HEK293 (cell line): ENCODE measurements around the gene FAM120B.

Experiments
- CTCF ChIA-PET: fragments of 350-600 bp; formaldehyde crosslinking; extraction: SDS; loops from one replicate; lab custom pipeline; 2021; ENCODE audit warnings: antibody characterized with exemption; lab: Yijun Ruan, JAX
- POLR2A ChIA-PET: fragments of 300-600 bp; formaldehyde crosslinking; extraction: SDS; loops from one replicate; lab custom pipeline; 2020; ENCODE audit warnings: antibody characterized with exemption, inconsistent platforms; lab: Yijun Ruan, JAX
- H3K27ac ChIP-seq: fragments of 200-500 bp; sonication (Bioruptor generic); 2 replicates; pipeline ENCODE4 v1.5.1; 2014; ENCODE audit warnings: low read depth, low read length, control low read depth, inconsistent platforms; ENCODE audit errors: extremely low read depth
- H3K36me3 ChIP-seq, 2 experiments: fragments of 200-500 bp in 1 of 2; sonication (Bioruptor generic) in 1 of 2; 1 replicate in 1 of 2; 2 replicates in 1 of 2; pipeline ENCODE4 v1.5.1; 2014 to 2017; ENCODE audit warnings: inconsistent platforms in 2 of 2, low read length in 2 of 2; ENCODE audit not compliant: control insufficient read depth in 2 of 2, insufficient read depth in 1 of 2
- H3K4me1 ChIP-seq: fragments of 200-500 bp; sonication (Bioruptor generic); 2 replicates; pipeline ENCODE4 v1.5.1; 2014; ENCODE audit warnings: mild to moderate bottlenecking, low read length, inconsistent platforms; ENCODE audit not compliant: control insufficient read depth, insufficient read depth
- H3K4me3 ChIP-seq: 2 replicates; pipeline ENCODE4 v1.5.1; 2011; ENCODE audit warnings: low read depth, mild to moderate bottlenecking, control low read depth, low read length, moderate library complexity
- H3K9me3 ChIP-seq: fragments of 200-500 bp; sonication (Bioruptor generic); 2 replicates; pipeline ENCODE4 v1.5.1; 2014; ENCODE audit warnings: low read depth, low read length, inconsistent platforms; ENCODE audit not compliant: control insufficient read depth, insufficient read depth
- CTCF ChIP-seq: fragments of 450-650 bp; formaldehyde crosslinking; IDR thresholded peaks from 2 replicates; pipeline ENCODE4 v1.5.1; 2016; ENCODE audit warnings: missing biosample characterization, missing genetic modification characterization
- HOXA7 ChIP-seq: sonication (generic); formaldehyde crosslinking; IDR thresholded peaks from 2 replicates; pipeline ENCODE4 v1.8.1; 2022; ENCODE audit warnings: missing genetic modification reagents, borderline replicate concordance
- KLF1 ChIP-seq: fragments of 450-650 bp; formaldehyde crosslinking; IDR thresholded peaks from 2 replicates; pipeline ENCODE4 v1.5.1; 2016; ENCODE audit warnings: missing biosample characterization, missing genetic modification characterization
- KLF17 ChIP-seq: fragments of 450-650 bp; formaldehyde crosslinking; IDR thresholded peaks from 2 replicates; pipeline ENCODE4 v1.5.1; 2016; ENCODE audit warnings: missing biosample characterization, missing genetic modification characterization
- MEIS1 ChIP-seq: sonication (generic); formaldehyde crosslinking; IDR thresholded peaks from 2 replicates; pipeline ENCODE4 v1.8.1; 2022; ENCODE audit warnings: missing genetic modification reagents, mild to moderate bottlenecking, borderline replicate concordance
- ZBTB1 ChIP-seq: fragments of 450-650 bp; formaldehyde crosslinking; IDR thresholded peaks from 2 replicates; pipeline ENCODE4 v1.5.1; 2016; ENCODE audit warnings: missing biosample characterization, missing genetic modification characterization
- ZBTB10 ChIP-seq: fragments of 450-650 bp; formaldehyde crosslinking; IDR thresholded peaks from 2 replicates; pipeline ENCODE4 v1.5.1; 2016; ENCODE audit warnings: missing biosample characterization, missing genetic modification characterization
- ZFP41 ChIP-seq: fragments of 450-650 bp; formaldehyde crosslinking; IDR thresholded peaks from 2 replicates; pipeline ENCODE4 v1.5.1; 2016; ENCODE audit warnings: missing biosample characterization, missing genetic modification characterization, borderline replicate concordance
- ZNF16 ChIP-seq: fragments of 450-650 bp; formaldehyde crosslinking; IDR thresholded peaks from 2 replicates; pipeline ENCODE4 v1.5.1; 2016; ENCODE audit warnings: low read depth, missing biosample characterization, missing genetic modification characterization
- ZNF202 ChIP-seq: fragments of 450-650 bp; formaldehyde crosslinking; IDR thresholded peaks from 2 replicates; pipeline ENCODE4 v1.5.1; 2016; ENCODE audit warnings: missing biosample characterization, missing genetic modification characterization, borderline replicate concordance
- ZNF292 ChIP-seq: fragments of 450-650 bp; formaldehyde crosslinking; IDR thresholded peaks from 2 replicates; pipeline ENCODE4 v1.5.1; 2016; ENCODE audit warnings: low read depth, missing biosample characterization, missing genetic modification characterization, borderline replicate concordance
- ZNF311 ChIP-seq: fragments of 450-650 bp; formaldehyde crosslinking; IDR thresholded peaks from 2 replicates; pipeline ENCODE4 v1.5.1; 2017; ENCODE audit warnings: missing biosample characterization, missing genetic modification characterization, borderline replicate concordance
- ZNF335 ChIP-seq: fragments of 450-650 bp; formaldehyde crosslinking; conservative IDR thresholded peaks from 2 replicates; pipeline ENCODE4 v1.5.1; 2016; ENCODE audit warnings: missing biosample characterization, missing genetic modification characterization
- ZNF391 ChIP-seq: fragments of 450-650 bp; formaldehyde crosslinking; IDR thresholded peaks from 2 replicates; pipeline ENCODE4 v1.5.1; 2016; ENCODE audit warnings: low read depth, missing biosample characterization, missing genetic modification characterization, borderline replicate concordance
- ZNF394 ChIP-seq: fragments of 450-650 bp; formaldehyde crosslinking; IDR thresholded peaks from 2 replicates; pipeline ENCODE4 v1.5.1; 2016; ENCODE audit warnings: missing biosample characterization, missing genetic modification characterization, mild to moderate bottlenecking, moderate library complexity, borderline replicate concordance
- ZNF48 ChIP-seq: fragments of 450-650 bp; formaldehyde crosslinking; IDR thresholded peaks from 2 replicates; pipeline ENCODE4 v1.5.1; 2016; ENCODE audit warnings: missing biosample characterization, missing genetic modification characterization
- ZNF501 ChIP-seq: fragments of 450-650 bp; formaldehyde crosslinking; IDR thresholded peaks from 2 replicates; pipeline ENCODE4 v1.5.1; 2016; ENCODE audit warnings: missing biosample characterization, missing genetic modification characterization
- ZNF521 ChIP-seq: fragments of 450-650 bp; formaldehyde crosslinking; IDR thresholded peaks from 2 replicates; pipeline ENCODE4 v1.5.1; 2017; ENCODE audit warnings: missing biosample characterization, mild to moderate bottlenecking, missing genetic modification characterization
- ZNF530 ChIP-seq: fragments of 450-650 bp; formaldehyde crosslinking; IDR thresholded peaks from 2 replicates; pipeline ENCODE4 v1.5.1; 2016; ENCODE audit warnings: low read depth, missing biosample characterization, missing genetic modification characterization
- ZNF561 ChIP-seq: fragments of 450-650 bp; IDR thresholded peaks from 2 replicates; pipeline ENCODE4 v1.5.1; 2018; ENCODE audit warnings: missing biosample characterization, missing genetic modification characterization, borderline replicate concordance
- ZNF585B ChIP-seq: fragments of 450-650 bp; formaldehyde crosslinking; IDR thresholded peaks from 2 replicates; pipeline ENCODE4 v1.5.1; 2016; ENCODE audit warnings: missing biosample characterization, missing genetic modification characterization
- ZNF626 ChIP-seq: fragments of 450-650 bp; sonication (Bioruptor Pico); formaldehyde crosslinking; IDR thresholded peaks from 2 replicates; pipeline ENCODE4 v1.5.1; 2018; ENCODE audit warnings: missing biosample characterization, missing genetic modification characterization, inconsistent platforms
- ZNF629 ChIP-seq: fragments of 450-650 bp; formaldehyde crosslinking; IDR thresholded peaks from 2 replicates; pipeline ENCODE4 v1.5.1; 2017; ENCODE audit warnings: missing biosample characterization, missing genetic modification characterization
- ZNF76 ChIP-seq: fragments of 450-650 bp; formaldehyde crosslinking; IDR thresholded peaks from 2 replicates; pipeline ENCODE4; 2016; ENCODE audit warnings: low read depth, missing biosample characterization, missing genetic modification characterization, borderline replicate concordance
- ZNF843 ChIP-seq: fragments of 450-650 bp; formaldehyde crosslinking; IDR thresholded peaks from 2 replicates; pipeline ENCODE4 v1.5.1; 2016; ENCODE audit warnings: missing biosample characterization, missing genetic modification characterization

The FAM120B gene

GRCh38 chr6:170307080-170307545 is 555 bp downstream of the FAM120B start:
- Histone ChIP-seq H3K36me3 (peaks cover 3 to 32% of the 10 kb centered on the region in 2 experiments; a peak in 1 of 3 replicates), H3K4me1 (0 out of 2 replicates have a peak, but pooled peaks cover 2% of the 10 kb centered on the region), H3K27ac (peak overlapping the region; percentile 73; the same call in 1 of the 2 replicates), H3K9me3 (no peaks in the 10 kb centered on the region), H3K4me3 (peak overlapping the region; percentile 79)
- TF ChIP-seq ZNF629 (tag by site-specific recombination) (peak; percentile 58), KLF1 (tag by site-specific recombination) (no peak), ZFP41 (tag by site-specific recombination) (no peak), ZNF585B (tag by site-specific recombination) (no peak), ZNF76 (tag by site-specific recombination) (0 out of 2 replicates have a peak, but pooled peaks have one; percentile 10), ZNF335 (tag by site-specific recombination) (peak; percentile 20), ZNF501 (tag by site-specific recombination) (no peak; the same call in 1 of the 2 replicates), ZNF391 (tag by site-specific recombination) (no peak), ZBTB1 (tag by site-specific recombination) (no peak), MEIS1 (no peak), KLF17 (tag by site-specific recombination) (0 out of 2 replicates have a peak, but pooled peaks have one; percentile 8), ZNF48 (no peak), HOXA7 (CRISPR knock-in tag) (no peak), ZNF843 (tag by site-specific recombination) (peak; percentile 8; the same call in 1 of the 2 replicates), ZNF16 (no peak), CTCF (0 out of 2 replicates have a peak, but pooled peaks have one; percentile 3), ZNF626 (tag by site-specific recombination) (no peak), ZNF530 (no peak), ZNF292 (no peak), ZNF561 (no peak), ZNF202 (tag by site-specific recombination) (no peak), ZNF311 (tag by site-specific recombination) (no peak), ZBTB10 (tag by site-specific recombination) (0 out of 2 replicates have a peak, but pooled peaks have one; percentile 22), ZNF394 (tag by site-specific recombination) (no peak), ZNF521 (tag by site-specific recombination) (no peak)
- ChIA-PET CTCF (interaction anchor here (0.6 kb wide), 1 partner anchor 475 kb away, joined by 4 read pairs; no protein-coding TSS in a partner anchor), POLR2A (interaction anchor here (1.1 to 2.7 kb wide), 3 partner anchors 17 to 131 kb away, joined by 3 to 11 read pairs (median 3); partner anchors contain the start of gene DLL1)
